ENCODE results near the gene SPINDOC. TPM values are rescaled to one million over a fixed set of nuclear protein-coding genes. Genes with fewer than 3 reads are reported as not detected.

SPINDOC gene
- polyA plus RNA-seq, 1 of the 3 experiments (the other 2 are of a cell fraction): 45.0 TPM

DNA sequence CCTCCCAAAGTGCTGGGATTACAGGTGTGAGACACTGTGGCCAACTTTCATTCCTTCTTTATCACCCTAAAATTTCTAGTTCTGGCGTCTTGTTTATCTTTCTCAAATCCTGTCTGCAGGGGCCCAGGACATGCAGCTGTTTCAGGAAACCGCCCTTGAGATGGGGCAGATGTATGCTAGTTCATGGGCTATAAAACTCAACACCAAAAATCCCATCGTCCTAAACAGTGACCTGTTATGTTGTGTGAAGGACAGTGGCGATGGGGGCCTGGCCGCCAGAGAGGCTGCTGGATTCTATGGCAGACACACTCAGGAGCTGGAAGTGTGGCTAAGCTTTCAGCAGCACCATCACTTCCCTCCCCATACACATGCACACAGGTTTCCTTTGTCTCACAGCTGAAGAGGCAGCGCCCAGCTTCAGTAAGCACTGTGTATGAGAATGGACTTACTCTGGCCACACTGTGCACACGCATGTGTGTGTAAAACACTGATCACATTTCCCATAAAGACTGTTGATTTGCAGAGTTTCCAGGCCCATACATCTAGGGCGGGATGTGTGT is 62.3 kb downstream of the SPINDOC start:
- Histone ChIP-seq H3F3A (replicated peaks; ENCODE audit: insufficient read depth) (peaks cover 4% of the 10 kb centered on the region), H3K4me3 (ENCODE audit: low read depth in 2 of 2, low read length in 1 of 2) (no peak overlapping the region), H3K36me3 (replicated peaks in 1 of 2; ENCODE audit: control insufficient read depth in 1 of 2, insufficient read depth in 2 of 2, low read length in 1 of 2) (no peaks in the 10 kb centered on the region), H3K9ac (no peak overlapping the region), H4K20me1 (ENCODE audit: insufficient read depth) (peaks cover 86% of the 10 kb centered on the region), H3K4me1 (ENCODE audit: control insufficient read depth in 1 of 2, insufficient read depth in 2 of 2, low read depth in 1 of 2, low read length in 1 of 2) (peaks cover 23 to 30% of the 10 kb centered on the region in 2 experiments; a peak in 3 of 4 replicates), H3K9me2 (no peaks in the 10 kb centered on the region), H3K27me3 (ENCODE audit: insufficient read depth) (no peaks in the 10 kb centered on the region), H3K9me3 (no peaks in the 10 kb centered on the region), H3K27ac (ENCODE audit: low read depth in 2 of 2, low read length in 1 of 2) (no peak overlapping the region), H3K4me2 (no peak overlapping the region), H3K79me2 (ENCODE audit: insufficient read depth) (peaks cover 73% of the 10 kb centered on the region), H2AFZ (ENCODE audit: low read depth) (no peak overlapping the region)
- WGBS (ENCODE audit: low lambda C conversion rate): 97% methylated on average over 8 of the region's 8 CpGs
- POLR2A ChIA-PET: interaction anchor here (0.7 kb wide), 1 partner anchor 22 kb away, joined by 3 read pairs; no protein-coding TSS in a partner anchor
- TF ChIP-seq EZH2phosphoT487 (IDR thresholded peaks at IDR 0.05; ENCODE audit: borderline replicate concordance, low read depth) (no peak), RCOR1 (IDR thresholded peaks at IDR 0.05; ENCODE audit: low read length) (no peak), NFIC (IDR thresholded peaks at IDR 0.05; ENCODE audit: borderline replicate concordance) (no peak), SIN3A (IDR thresholded peaks at IDR 0.05; ENCODE audit: borderline replicate concordance, low read depth, low read length) (no peak), GABPA (IDR thresholded peaks at IDR 0.05; ENCODE audit: low read depth) (no peak), MEF2A (IDR thresholded peaks at IDR 0.05; ENCODE audit: borderline replicate concordance, low read depth) (no peak), TAF1 (IDR thresholded peaks at IDR 0.05; ENCODE audit: borderline replicate concordance, low read depth, low read length) (no peak), FOXJ3 (CRISPR knock-in tag; IDR thresholded peaks at IDR 0.05) (no peak), SMC3 (IDR thresholded peaks at IDR 0.05; ENCODE audit: low read depth, low read length) (no peak), TEAD4 (IDR thresholded peaks at IDR 0.05; ENCODE audit: borderline replicate concordance, insufficient read depth) (no peak)
- TF ChIP-seq, protein P1, sequence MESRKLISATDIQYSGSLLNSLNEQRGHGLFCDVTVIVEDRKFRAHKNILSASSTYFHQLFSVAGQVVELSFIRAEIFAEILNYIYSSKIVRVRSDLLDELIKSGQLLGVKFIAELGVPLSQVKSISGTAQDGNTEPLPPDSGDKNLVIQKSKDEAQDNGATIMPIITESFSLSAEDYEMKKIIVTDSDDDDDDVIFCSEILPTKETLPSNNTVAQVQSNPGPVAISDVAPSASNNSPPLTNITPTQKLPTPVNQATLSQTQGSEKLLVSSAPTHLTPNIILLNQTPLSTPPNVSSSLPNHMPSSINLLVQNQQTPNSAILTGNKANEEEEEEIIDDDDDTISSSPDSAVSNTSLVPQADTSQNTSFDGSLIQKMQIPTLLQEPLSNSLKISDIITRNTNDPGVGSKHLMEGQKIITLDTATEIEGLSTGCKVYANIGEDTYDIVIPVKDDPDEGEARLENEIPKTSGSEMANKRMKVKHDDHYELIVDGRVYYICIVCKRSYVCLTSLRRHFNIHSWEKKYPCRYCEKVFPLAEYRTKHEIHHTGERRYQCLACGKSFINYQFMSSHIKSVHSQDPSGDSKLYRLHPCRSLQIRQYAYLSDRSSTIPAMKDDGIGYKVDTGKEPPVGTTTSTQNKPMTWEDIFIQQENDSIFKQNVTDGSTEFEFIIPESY (IDR thresholded peaks at IDR 0.05; ENCODE audit: borderline replicate concordance, low read depth): no peak
- CTCF ChIA-PET: interaction anchor here (1.0 to 4.0 kb wide), 6 partner anchors 31 to 397 kb away, joined by 3 to 15 read pairs (median 4); no protein-coding TSS in a partner anchor
- no peak for DNase-seq

DNA sequence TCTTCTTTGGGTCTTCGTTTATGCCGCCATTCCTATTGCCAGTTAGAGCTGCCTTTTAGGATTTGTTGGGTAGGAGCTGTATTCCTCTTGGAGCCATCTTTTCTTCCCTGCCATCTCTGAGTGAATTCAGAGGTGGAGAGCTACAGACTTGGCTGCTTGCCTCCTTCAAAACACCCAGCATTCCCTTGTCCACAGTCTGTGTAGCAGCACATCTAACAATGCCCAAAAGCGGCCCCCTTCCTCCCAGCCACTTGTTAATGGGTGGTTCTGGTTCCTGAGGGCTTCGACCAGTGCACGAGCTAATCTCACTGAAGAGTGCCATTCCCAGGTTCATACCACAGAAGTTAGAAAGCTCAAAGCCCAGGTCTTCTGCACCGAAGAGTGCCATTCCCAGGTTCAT is 63.4 kb downstream of the SPINDOC start:
- peaks cover 81% of the 10 kb centered on the region for H3K79me2 ChIP-seq (ENCODE audit: insufficient read depth)
- ChIA-PET POLR2A (no interaction called here), CTCF (interaction anchor here (0.8 to 4.0 kb wide), 4 partner anchors 8 to 69 kb away, joined by 3 to 15 read pairs (median 7); no protein-coding TSS in a partner anchor)
- H3K9me2 ChIP-seq: no peaks in the 10 kb centered on the region
- peaks cover 4% of the 10 kb centered on the region for H3F3A ChIP-seq (replicated peaks; ENCODE audit: insufficient read depth)
- no peak overlapping the region for H2AFZ ChIP-seq (ENCODE audit: low read depth)
- H3K9me3 ChIP-seq: no peaks in the 10 kb centered on the region
- DNase-seq: no peak
- no peaks in the 10 kb centered on the region for H3K36me3 ChIP-seq (replicated peaks in 1 of 2; ENCODE audit: control insufficient read depth in 1 of 2, insufficient read depth in 2 of 2, low read length in 1 of 2)
- 98% methylated on average over 6 of the region's 6 CpGs for WGBS (ENCODE audit: low lambda C conversion rate)
- H4K20me1 ChIP-seq (ENCODE audit: insufficient read depth): peaks cover 86% of the 10 kb centered on the region
- no peak overlapping the region for H3K9ac ChIP-seq
- no peak overlapping the region for H3K27ac ChIP-seq (ENCODE audit: low read depth in 2 of 2, low read length in 1 of 2)
- no peaks in the 10 kb centered on the region for H3K27me3 ChIP-seq (ENCODE audit: insufficient read depth)
- TF ChIP-seq NRF1 (IDR thresholded peaks at IDR 0.05; ENCODE audit: low read depth, low read length) (no peak), FOSL2 (IDR thresholded peaks at IDR 0.05; ENCODE audit: borderline replicate concordance, low read depth) (no peak), SIN3A (IDR thresholded peaks at IDR 0.05; ENCODE audit: borderline replicate concordance, low read depth, low read length) (no peak), ELF1 (IDR thresholded peaks at IDR 0.05) (no peak), RCOR1 (IDR thresholded peaks at IDR 0.05; ENCODE audit: low read length) (no peak), JUND (IDR thresholded peaks at IDR 0.05) (no peak), CHD2 (IDR thresholded peaks at IDR 0.05; ENCODE audit: low read length, partially characterized antibody) (no peak), TAF1 (IDR thresholded peaks at IDR 0.05; ENCODE audit: borderline replicate concordance, low read depth, low read length) (no peak), RXRA (IDR thresholded peaks at IDR 0.05; ENCODE audit: borderline replicate concordance, low read depth) (no peak), EP300 (IDR thresholded peaks at IDR 0.05; ENCODE audit: borderline replicate concordance in 1 of 2, low read depth in 1 of 2, low read length in 1 of 2) (no peak), RAD21 (IDR thresholded peaks at IDR 0.05; ENCODE audit: low read length) (no peak)
- TF ChIP-seq, protein P2, sequence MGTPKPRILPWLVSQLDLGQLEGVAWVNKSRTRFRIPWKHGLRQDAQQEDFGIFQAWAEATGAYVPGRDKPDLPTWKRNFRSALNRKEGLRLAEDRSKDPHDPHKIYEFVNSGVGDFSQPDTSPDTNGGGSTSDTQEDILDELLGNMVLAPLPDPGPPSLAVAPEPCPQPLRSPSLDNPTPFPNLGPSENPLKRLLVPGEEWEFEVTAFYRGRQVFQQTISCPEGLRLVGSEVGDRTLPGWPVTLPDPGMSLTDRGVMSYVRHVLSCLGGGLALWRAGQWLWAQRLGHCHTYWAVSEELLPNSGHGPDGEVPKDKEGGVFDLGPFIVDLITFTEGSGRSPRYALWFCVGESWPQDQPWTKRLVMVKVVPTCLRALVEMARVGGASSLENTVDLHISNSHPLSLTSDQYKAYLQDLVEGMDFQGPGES (IDR thresholded peaks at IDR 0.05; ENCODE audit: low read depth, low read length): no peak
- TF ChIP-seq, protein P3, sequence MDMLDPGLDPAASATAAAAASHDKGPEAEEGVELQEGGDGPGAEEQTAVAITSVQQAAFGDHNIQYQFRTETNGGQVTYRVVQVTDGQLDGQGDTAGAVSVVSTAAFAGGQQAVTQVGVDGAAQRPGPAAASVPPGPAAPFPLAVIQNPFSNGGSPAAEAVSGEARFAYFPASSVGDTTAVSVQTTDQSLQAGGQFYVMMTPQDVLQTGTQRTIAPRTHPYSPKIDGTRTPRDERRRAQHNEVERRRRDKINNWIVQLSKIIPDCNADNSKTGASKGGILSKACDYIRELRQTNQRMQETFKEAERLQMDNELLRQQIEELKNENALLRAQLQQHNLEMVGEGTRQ (IDR thresholded peaks at IDR 0.05; ENCODE audit: borderline replicate concordance, low read depth, low read length): no peak
- peaks cover 14 to 25% of the 10 kb centered on the region in 2 experiments; a peak in 3 of 4 replicates for H3K4me1 ChIP-seq (ENCODE audit: control insufficient read depth in 1 of 2, insufficient read depth in 2 of 2, low read depth in 1 of 2, low read length in 1 of 2)
- no peak overlapping the region for H3K4me3 ChIP-seq (ENCODE audit: low read depth in 2 of 2, low read length in 1 of 2)
- no peak overlapping the region for H3K4me2 ChIP-seq
